ENCODE data around the gene PSMA5.

DNA sequence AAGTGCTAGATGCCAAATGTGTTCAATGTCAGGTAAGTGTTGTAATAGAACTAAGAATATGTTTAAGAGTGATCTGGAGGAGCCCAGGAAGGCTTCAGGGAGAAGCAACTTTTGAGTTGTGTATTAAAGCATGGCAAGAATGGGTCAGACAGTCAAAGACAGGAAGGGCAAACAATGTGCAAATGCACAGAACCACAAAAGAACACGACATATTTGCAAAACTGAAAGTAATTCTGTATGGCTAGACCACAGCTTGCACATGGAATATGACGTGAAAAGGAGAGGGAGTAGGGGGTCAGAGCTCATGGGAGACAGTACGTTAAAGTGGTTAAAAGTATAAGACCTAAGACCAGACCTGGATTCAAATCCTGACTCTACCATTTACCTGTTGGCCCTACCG lies 21.4 kb downstream of the PSMA5 start:
- TF ChIP-seq CTCF (IDR thresholded peaks at IDR 0.05) (no peak), POLR2AphosphoS5 (IDR thresholded peaks at IDR 0.05) (no peak), POLR2A (IDR thresholded peaks at IDR 0.05) (no peak)

Data from breast epithelium (tissue), 3 donors.